Activated CD8-positive, alpha-beta memory T cell treated with anti-CD3 and anti-CD28 coated beads for 24 hours (primary cell): Measurements from ENCODE around the gene FOXA1.
"Not testable (repeated sequence)": the region's sequence is repeated elsewhere in the genome, so short reads cannot be mapped to it uniquely, and the experiment has no call there.

Experiments used
- DNase-seq: peaks from one replicate; pipeline ENCODE4 v3.0.0-alpha.2; 2020

The FOXA1 gene

DNA sequence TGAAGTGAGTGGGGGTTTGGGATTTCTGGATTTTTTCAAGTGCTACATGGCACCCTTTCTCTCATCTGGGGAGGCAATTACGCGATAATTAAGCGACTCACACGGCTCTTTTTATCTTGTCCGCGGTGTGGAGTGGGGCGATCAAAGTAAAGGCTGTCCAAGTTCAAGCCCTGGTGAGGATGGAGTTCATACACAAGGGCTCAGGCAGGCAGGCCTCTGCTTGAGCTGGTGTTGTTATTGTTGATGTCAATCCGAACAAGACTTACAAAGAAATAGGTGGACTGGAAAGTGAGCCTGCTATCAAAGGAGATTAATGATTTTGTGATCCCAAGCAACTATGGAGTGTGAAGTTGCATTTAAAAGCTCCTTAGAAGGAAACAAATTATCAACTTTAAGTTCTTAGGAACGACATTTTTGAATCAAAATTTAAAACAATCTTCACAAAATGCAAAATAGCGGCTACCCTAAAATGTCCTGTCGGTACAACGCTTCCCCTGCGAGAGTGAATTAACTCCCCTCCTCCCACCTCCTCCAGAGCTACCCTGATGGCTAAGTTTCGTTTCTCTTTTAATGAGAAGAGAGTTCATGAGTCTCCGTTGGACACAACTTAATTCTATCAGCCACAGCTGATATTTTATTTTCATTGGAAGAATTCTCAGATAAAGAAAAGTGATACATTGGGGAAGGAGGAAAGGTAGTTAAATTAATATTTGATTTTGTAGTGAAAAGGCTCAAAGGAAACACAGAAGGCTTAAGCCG is 5.9 kb downstream of the FOXA1 start:
- DNase-seq: no peak

DNA sequence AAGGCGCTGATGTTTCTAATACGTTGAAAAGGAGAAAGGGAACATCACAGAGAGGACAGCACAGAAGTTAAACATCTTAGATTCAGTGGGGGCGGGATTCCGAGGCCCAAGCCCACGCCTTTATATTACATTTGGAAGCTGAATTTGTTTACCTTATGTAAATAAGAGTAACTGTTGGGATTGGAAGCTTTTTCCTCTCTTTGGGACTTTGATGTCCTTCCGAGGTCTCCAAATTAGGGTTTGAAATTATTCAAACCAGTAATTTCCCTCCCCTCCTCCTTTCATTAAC is 6.4 kb downstream of the FOXA1 start:
- no peak for DNase-seq

DNA sequence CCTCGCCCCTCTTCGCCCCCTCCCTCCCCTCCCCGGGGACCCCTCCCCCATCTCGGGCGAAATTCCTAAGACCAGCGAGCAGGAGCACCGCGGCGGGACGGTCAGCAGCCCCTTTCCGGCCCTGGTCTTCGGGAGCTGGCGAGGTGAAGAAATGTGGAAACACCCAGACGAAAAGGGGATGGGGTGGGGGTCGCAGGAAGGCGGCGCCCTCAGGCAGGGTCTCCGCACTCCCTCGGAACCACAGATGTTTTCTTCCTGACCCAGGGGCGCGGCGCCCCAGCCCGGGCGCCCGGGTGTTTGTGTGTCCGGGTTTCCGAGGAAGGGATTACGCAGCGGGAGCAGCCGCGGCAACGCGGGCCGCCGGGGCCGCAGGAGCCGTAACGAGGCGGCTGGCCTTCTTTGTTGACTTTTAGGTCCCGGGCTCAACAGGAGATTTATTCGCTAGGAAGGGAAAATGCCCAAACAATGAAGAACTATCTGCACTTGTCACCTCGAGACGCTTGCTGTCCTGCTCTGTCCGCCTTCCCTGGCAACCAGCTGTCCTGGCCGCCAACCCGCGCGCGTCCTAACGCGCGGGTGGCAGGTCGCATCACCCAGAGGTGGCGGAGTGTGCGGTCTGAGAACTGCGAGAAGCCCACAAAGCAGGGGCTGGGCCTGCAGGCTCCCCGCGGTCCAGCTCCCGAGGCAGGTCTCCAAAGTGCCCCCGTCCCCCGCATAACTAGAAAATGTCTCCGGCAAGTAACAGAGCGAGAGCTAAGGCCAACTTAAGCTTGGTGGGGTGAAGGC is 7.0 kb downstream of the FOXA1 start:
- no peak for DNase-seq

- no peak for DNase-seq
Measured at GRCh38 chr14:37587131-37587803, 7.8 kb downstream of the FOXA1 start.

- DNase-seq: no peak
Measured at GRCh38 chr14:37586797-37587130, 8.3 kb downstream of the FOXA1 start.

DNA sequence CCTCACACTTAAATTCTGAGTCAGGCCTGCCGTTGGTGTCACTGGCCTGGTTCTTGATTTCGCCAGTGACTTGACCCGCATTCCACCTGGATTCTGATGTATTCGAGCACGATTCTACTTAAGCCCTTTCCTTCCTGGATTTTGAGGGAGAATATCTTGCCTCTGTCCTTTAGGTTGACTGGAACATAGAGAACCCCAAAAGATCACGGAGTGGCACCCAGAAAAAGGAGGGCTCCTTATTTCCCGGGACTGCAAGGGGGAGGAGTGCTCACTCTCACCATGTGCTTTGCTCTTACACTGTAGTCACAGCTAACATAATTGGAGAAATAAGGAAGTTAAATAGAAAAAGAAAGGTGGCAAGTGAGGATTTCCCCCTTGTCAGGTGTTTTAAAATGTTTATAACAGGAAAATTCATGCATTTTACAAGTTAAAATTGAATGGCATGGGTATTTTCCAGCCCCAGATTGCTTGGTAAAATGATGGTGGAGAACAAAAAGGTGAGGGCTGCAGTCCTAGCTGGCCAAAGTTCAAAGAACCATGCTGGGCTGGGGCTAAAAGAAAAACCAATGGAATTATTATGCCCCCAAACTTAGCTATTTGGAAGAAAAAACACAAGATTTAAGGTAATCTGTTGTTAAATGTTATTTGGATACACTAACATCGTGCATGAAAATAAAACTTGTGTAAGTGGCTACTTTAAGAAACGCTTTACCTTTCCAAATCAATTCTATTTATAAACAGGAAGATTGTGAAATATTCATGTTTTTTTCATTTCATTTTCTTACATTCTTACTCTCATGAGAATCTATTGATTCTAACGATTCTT is 8.9 kb downstream of the FOXA1 start:
- no peak for DNase-seq

GRCh38 chr14:37585101-37585511 is 9.9 kb downstream of the FOXA1 start:
- DNase-seq: no peak

DNA sequence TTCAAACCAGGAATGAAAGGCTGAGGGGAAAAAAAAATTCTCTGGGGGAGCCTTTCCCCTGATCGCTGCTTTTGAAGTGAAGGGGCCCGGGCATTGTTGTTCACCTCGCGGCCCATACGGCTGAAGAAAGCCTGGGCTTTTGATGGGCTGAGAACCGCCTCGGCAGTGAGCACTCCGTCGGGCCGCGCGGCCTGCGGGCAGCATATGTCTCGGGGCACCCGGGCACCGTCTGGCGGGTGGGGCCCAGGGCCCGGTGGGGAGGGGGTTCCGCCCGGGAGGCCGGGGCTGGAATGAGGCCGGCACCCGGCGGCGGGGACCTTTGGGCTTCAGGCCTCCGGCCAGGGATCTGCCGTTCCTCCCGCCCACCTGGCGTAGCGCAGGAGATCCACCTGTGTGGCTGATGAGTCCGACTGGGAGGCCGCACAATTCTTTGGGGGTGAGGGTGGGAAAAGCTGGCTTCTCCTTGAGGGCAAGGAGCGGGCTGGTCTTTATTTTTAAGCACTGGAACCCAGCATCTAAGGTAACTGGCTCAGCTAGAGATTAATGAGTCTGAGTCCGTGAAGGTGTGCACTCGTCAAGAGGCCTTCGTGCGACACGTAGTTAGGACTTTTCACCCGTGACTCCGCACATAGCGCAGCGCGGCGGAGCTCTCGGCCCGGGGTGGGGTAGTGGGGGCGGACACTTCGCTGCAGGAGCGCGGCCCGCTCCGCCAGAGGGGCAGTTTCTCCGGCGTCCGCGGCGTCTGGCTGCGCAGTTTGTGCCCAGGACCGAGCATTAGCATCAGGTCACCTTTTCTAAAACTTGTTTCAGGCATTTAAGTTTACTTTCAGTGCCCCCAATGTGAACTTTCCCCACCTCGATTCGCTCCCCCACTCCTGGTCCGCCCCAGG is 10.6 kb downstream of the FOXA1 start:
- no peak for DNase-seq

GRCh38 chr14:37583358-37584210 is 11.5 kb downstream of the FOXA1 start:
- no peak for DNase-seq

GRCh38 chr14:37580146-37580545 is 14.9 kb downstream of the FOXA1 start:
- no peak for DNase-seq

DNA sequence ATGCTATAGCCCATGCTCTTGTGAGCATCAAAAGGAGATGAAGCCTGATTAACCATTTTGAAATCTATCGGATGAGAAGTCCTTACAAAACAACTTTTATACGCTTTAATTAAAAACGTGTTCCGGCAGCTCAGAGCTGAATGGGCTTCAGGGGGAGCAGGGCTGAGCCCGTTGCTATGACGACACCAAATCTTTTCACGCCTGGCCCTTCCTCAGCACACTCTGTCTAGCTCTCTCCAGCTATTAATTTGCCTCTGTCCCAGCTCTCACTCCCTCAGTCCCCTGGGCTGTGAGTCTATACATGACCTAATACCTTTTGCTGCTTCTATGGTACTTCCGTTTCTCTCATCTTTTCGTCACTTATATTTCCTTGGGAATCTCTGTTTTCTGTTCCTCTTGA is 15.8 kb downstream of the FOXA1 start:
- no peak for DNase-seq

DNA sequence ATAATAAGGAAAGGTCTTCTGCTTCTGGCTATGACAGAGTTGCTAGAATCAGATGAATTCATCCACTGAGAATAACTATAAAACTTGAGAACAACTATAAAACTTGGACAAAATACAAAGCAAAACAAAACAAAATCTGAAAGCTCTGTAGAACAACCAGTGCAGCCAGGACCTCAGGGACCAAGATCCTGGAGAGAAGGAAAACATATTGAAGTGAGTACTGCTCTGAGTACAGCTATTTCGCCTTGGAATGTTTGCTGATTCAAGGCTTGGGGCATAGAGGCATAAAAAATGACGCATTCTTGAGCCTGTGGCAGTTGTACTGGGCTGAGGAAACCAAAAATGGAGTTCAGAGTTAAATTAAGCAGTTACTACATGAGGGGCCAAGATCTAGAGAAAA is 21.7 kb downstream of the FOXA1 start:
- no peak for DNase-seq

GRCh38 chr14:37571391-37571790 is 23.7 kb downstream of the FOXA1 start:
- DNase-seq: no peak

GRCh38 chr14:37569729-37570128 is 25.3 kb downstream of the FOXA1 start:
- no peak for DNase-seq

DNA sequence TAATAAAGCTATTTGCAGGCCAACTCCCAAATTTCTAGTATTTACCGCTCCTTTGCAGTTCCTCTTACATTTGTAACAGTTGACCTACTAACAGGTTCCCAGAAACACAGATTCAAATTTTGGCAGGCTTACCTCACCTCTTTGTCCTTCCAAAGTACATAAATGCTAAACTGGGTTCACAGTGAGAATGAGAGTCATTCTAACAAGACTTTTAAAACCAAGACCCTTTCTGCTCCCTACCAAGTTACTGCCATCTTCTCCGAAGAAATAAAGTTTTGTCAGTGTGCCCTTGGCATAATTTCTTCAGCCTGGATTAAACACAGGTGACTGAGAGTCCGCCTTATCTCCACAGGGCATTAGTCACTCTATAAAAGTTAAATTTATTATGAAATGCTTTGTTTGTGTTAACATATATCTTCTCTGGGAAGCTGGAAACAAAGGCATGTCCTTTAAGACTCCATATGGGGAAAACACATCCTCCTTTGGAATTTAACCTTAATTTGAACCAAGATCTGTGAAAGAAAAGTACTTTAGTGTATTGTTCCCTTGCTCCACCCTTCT is 28.2 kb downstream of the FOXA1 start:
- no peak for DNase-seq

DNA sequence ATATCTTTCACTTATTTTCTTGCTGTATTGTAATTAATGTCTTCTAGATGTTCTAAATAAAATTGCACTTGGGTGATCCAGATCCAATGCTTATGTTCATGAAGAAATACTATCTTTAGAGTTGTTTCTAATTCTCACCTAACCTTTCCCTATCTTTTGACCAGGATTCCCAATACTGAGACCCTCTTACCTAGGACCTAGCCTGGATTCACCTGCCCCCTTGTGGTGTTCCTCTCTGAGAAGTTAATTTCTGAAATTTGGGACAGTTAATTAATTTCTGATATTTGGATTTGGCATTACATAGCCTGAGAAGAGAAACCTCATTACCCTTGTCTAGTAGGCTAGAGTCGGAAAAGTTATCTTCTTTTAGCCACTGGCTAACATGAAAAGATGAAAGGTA is 29.5 kb downstream of the FOXA1 start:
- no peak for DNase-seq

- no peak for DNase-seq
Measured at GRCh38 chr14:37563189-37563588, 31.9 kb downstream of the FOXA1 start.

- no peak for DNase-seq
Measured at GRCh38 chr14:37559386-37559785, 35.7 kb downstream of the FOXA1 start.

DNA sequence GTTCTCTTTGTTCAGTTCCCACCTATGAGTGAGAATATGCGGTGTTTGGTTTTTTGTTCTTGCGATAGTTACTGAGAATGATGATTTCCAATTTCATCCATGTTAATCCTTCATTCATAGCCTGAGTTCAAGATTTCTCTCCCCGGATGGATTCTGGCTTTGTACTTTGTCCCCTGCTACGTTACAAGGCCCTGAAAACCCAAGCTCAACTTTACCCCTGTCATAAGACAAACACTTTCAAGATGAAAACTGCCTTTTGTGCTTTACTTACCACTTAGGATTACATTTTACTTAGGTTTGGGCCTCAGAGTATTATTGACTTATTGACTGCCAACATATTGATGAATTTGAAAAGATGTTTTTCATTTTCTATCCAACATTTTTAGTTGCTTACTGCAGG is 36.3 kb downstream of the FOXA1 start:
- no peak for DNase-seq

DNA sequence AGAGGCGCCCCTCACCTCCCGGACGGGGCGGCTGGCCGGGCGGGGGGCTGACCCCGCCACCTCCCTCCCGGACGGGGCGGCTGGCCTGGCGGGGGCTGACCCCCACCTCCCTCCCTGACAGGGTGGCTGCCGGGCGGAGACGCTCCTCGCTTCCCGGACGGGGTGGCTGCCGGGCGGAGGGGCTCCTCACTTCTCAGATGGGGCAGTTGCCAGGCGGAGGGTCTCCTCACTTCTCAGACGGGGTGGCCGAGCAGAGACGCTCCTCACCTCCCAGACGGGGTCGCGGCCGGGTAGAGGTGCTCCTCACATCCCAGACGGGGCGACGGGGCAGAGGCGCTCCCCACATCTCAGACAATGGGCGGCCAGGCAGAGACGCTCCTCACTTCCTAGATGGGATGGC is 39.5 kb downstream of the FOXA1 start:
- DNase-seq: not testable (repeated sequence)
